GM19324 (cell line): Measurements from ENCODE around the gene FUNDC1.
"Not testable (repeated sequence)": the region's sequence is repeated elsewhere in the genome, so short reads cannot be mapped to it uniquely, and the experiment has no call there.

Experiments
- ATAC-seq: cut with Tn5 transposase; IDR thresholded peaks from one replicate; pipeline ENCODE4 v1.9.1; 2021; ENCODE audit warnings: mild to moderate bottlenecking, moderate library complexity; ENCODE audit not compliant: unreplicated experiment, low FRiP score

Gene FUNDC1

GRCh38 chrX:44542567-44543325 is at the start of gene FUNDC1:
Gene FUNDC1, minus strand, starts transcription at chrX:44542859. Its CDS starts 27 bp downstream, at chrX:44542832.
- ATAC-seq, result peak; percentile 100

GRCh38 chrX:44585866-44586265 is 43.2 kb upstream of the FUNDC1 start:
- ATAC-seq, result no peak

GRCh38 chrX:44580466-44580865 is 37.8 kb upstream of the FUNDC1 start:
- no peak for ATAC-seq

GRCh38 chrX:44572340-44572938 is 29.8 kb upstream of the FUNDC1 start:
- ATAC-seq, result no peak

GRCh38 chrX:44570522-44570921 is 27.9 kb upstream of the FUNDC1 start:
- ATAC-seq, result no peak

- ATAC-seq, result no peak
These were observed 26.5 kb upstream of the FUNDC1 start for GRCh38 chrX:44569122-44569521.

- no peak for ATAC-seq
These were observed 25.5 kb upstream of the FUNDC1 start for GRCh38 chrX:44568196-44568595.

GRCh38 chrX:44561896-44562295 is 19.2 kb upstream of the FUNDC1 start:
- ATAC-seq, result not testable (repeated sequence)

GRCh38 chrX:44550563-44550962 is 7.9 kb upstream of the FUNDC1 start:
- ATAC-seq, result no peak

- ATAC-seq, result not testable (repeated sequence)
These were observed 2.8 kb upstream of the FUNDC1 start for GRCh38 chrX:44545454-44545853.

- no peak for ATAC-seq
These were observed 1.4 kb upstream of the FUNDC1 start for GRCh38 chrX:44544036-44544435.

- ATAC-seq, result no peak
These were observed 6.5 kb downstream of the FUNDC1 start for GRCh38 chrX:44536198-44536597.

GRCh38 chrX:44529310-44529709 is 13.3 kb downstream of the FUNDC1 start:
- no peak for ATAC-seq

- no peak for ATAC-seq
These were observed 28.4 kb downstream of the FUNDC1 start for GRCh38 chrX:44514272-44514671.

- ATAC-seq, result no peak
These were observed 35.4 kb downstream of the FUNDC1 start for GRCh38 chrX:44507292-44507691.

GRCh38 chrX:44506678-44507077 is 36.0 kb downstream of the FUNDC1 start:
- ATAC-seq, result no peak

- no peak for ATAC-seq
These were observed 39.1 kb downstream of the FUNDC1 start for GRCh38 chrX:44503560-44503959.

GRCh38 chrX:44495091-44495490 is 47.6 kb downstream of the FUNDC1 start:
- ATAC-seq, result no peak

- no peak for ATAC-seq
These were observed 48.3 kb downstream of the FUNDC1 start for GRCh38 chrX:44494357-44494756.

GRCh38 chrX:44489515-44489914 is 53.1 kb downstream of the FUNDC1 start:
- ATAC-seq, result no peak

GRCh38 chrX:44484607-44485146 is 58.0 kb downstream of the FUNDC1 start:
- no peak for ATAC-seq
